ENCODE results near the gene HDGFL1. TPM values are rescaled to one million over a fixed set of nuclear protein-coding genes. Genes with fewer than 3 reads are reported as not detected.

The HDGFL1 gene
- total RNA-seq, 1 donor from 2014 or later, result not detected

DNA sequence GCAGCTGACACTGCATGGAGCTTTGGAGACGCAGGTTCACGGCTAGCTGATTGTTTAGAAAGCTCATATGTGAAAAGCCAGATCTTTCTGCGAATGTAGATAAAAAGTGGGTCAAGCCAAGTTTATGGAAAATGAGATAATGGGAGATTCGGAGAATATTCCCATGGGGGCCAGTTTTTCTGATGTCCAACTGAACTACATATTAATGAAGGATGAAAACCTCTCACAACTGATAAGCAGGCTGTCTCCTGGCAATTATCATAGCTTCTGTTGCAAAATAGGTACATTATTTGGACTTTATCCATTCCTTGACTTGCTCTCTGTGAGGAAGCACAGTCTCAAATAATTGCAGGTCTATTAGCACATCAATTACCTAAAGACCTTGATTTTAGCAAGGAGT is 21.1 kb downstream of the HDGFL1 start:
- DNase-seq (ENCODE audit: low read depth in 2 of 2), result no peak

DNA sequence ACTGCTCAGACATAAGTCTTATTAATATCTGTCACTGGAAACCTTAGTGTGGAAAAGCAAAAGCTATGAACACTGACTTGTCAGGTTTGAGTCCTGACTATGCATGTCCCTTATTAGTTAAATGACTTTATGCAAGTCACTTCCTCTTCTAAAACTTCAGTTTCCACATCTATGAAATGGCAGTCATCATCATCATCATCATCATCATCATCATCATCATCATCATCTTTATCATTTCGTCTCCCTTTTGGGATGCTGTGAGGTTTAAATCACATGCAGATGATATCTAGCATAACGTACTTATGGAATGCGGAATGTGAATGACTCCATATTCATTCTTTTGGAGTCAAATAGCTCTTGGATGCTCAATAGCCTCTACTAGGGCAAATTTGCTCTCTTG is 24.5 kb downstream of the HDGFL1 start:
- DNase-seq (ENCODE audit: low read depth in 2 of 2), result no peak

DNA sequence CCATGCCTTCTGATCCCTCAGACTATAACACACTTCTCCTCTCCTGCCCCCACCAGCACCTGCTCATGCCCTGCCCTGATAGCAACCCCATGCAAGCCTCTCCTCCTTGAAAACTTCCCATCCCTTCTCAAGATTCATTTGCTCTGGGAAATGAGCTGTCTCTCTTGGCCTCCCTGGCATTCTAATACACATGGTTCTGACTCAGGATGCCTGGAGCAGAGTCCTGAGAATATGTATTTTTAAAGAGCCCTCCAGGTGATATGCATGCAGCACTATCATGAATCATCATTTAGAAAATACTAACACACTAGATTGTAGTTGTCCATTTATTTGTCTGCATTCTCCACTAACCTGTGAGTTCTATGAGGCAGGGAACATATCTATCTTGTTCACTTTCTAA is 26.6 kb downstream of the HDGFL1 start:
- no peak for DNase-seq (ENCODE audit: low read depth in 2 of 2)

DNA sequence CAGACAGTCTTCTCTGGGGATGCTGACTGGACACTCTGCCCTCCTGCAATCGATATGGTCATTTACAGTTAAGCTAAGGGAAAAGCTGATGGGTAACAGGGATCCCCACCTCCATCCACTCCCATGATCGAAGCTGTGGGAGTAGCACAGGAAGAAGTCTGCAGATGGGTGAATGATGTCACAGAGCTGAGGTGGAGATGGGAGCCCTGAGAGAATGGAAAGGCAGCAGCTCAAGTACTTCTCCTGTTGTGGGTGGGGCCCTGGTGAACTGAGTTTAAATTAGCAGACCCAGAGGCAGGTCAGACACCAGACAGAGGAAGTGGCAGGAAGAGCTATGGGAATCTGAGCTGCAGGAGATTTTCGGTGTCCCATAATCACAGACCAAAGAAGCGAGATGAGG is 29.0 kb downstream of the HDGFL1 start:
- no peak for DNase-seq (ENCODE audit: low read depth in 2 of 2)

DNA sequence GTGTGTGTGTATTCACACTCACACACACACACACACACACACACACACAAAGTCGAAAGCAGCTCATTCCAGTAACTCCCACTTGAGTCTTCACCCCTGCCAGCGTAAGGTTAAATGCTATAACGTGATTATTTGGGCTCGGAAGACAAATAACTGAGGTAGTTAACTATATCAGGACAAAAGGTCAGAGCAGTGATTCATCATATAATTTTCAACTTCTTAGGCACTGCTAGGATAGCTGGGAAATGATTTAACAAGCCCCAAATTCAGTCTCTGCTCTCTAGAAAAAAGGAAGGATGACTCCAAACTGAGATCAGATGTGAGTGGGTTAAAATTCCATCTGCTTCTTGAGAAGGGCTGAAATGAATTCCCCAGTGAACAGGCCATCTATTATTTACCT is 30.7 kb downstream of the HDGFL1 start:
- DNase-seq (ENCODE audit: low read depth in 2 of 2), result no peak

DNA sequence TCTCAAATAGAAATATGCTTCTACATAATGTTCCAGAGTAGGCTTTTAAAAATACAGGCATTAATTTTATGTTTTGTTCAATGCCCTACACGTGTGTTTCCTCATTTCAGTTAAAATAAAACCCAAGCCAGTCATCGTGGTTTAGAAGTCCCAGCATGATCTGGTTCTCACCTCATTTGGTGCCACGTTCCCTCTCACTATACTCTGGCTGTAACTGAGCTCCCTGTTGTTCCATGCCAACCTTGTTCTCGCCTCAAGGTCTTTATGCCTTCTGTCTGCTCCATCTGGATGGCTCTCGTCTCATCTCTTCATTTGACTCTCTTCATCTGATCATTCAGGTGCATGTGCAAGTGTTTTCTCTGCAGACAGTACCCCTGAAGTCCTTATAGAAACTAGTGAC is 32.6 kb downstream of the HDGFL1 start:
- DNase-seq (ENCODE audit: low read depth in 2 of 2), result no peak

DNA sequence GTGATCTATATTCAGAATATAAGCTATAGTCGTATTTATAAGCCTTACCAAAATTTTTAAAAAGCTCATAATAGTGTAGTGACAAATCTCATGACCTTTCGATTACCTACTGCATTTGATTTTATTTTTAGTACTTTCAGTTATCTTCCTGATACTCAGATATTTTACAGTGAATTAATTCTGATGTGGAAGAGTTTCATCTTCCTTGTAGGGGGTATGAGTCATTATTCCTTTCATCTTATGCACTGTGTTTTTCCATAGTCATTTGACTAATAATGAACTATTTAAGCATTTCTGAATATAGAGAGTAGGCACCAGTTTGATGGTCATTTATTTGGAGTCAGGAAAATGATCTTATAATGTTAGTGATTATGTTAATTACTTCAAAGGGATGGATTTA is 36.4 kb downstream of the HDGFL1 start:
- DNase-seq (ENCODE audit: low read depth in 2 of 2), result no peak

DNA sequence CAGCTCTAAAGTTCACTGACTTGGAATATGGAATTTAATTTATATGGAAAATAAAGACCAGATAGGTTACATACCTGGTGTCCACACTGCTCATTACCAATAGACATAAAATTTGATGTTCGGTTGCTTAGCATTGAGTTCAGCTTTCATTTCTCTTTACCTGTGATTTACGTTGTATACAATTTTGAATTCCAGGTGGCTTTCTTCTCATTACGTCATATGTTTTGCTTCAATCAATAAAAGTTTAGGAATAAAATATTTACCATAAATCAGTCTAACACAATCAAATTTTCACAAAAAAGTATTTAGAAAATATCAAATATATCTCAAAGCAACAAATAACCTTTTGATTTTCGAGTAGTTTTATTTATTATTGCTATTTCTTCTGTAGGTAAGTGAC is 40.8 kb downstream of the HDGFL1 start:
- no peak for DNase-seq (ENCODE audit: low read depth in 2 of 2)

DNA sequence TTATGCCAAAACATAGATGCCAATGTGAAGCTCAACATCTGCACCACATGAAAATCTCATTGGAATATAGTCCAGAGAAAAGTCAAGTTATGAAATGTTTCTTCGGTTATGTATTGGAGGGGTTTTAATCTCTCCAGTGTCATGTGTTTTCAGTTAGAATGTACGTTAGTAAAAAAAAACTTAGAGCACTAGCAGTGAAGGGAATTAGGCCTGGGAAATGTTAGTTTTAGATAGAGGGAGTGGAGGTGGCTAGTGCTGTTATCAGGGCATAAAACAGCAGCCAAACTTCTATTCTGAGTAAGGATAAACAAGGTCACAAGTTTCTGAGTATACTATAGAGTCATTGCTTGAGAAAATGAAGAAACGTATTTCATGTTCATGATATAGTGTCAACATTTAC is 42.9 kb downstream of the HDGFL1 start:
- DNase-seq (ENCODE audit: low read depth in 2 of 2), result no peak

DNA sequence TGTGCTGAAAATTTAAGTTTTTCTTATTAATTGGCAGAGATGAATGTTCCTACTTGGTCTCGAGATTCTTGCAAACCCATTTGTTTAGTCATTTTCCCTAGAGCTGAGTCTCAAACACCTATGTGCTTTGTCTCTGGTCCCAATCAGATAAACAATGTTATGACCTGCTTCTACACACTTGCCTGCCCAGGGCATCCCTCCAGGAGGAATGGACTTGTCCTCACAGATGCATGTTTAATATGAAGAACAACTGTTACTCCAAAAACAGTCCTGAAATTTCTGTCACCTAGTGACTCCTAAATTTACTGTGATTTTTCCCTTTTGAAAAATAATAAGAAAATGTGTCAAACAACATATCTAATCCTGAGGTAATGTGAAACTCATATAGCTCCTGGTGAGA is 43.7 kb downstream of the HDGFL1 start:
- DNase-seq (ENCODE audit: low read depth in 2 of 2), result no peak

DNA sequence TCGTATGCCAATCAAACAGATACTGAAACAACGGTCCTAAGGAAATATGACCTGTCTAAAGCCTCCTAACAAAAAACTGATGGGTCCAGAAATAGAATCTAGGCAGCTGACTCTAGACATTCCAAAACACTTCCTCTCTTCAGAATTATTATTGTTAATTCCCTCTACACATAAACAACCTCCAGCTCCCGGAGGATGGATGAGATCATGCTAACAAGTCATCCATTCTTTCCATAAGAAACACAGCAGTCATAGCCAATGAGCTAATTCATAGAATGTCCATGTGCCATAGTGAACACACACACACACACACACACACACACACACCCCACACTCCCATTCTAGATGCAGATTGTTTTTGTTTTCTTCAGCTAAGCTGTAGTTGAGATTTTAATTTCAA is 44.3 kb downstream of the HDGFL1 start:
- peak; percentile 84 to 97 for DNase-seq (ENCODE audit: low read depth in 2 of 2)

DNA sequence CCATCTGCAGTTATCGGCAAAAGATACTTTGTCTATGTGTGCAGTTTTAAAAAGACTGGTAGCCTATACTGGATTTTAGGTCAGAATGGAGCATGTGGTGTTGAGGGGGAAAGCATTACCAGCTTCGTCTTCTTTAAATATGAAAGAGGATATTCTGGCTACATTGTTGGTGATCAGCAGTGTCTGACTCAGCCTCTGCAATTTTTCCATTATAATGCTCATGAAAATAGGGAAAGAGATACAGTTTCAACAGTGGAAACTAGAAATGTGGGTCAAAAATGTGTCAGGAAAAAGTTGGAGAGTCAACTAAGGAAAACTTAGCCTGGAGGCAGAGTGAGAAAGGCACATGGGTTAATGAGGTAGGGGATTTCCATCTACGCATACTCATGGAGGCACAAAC is 45.2 kb downstream of the HDGFL1 start:
- DNase-seq (ENCODE audit: low read depth in 2 of 2), result peak in 1 of 2 donors; percentile 34

DNA sequence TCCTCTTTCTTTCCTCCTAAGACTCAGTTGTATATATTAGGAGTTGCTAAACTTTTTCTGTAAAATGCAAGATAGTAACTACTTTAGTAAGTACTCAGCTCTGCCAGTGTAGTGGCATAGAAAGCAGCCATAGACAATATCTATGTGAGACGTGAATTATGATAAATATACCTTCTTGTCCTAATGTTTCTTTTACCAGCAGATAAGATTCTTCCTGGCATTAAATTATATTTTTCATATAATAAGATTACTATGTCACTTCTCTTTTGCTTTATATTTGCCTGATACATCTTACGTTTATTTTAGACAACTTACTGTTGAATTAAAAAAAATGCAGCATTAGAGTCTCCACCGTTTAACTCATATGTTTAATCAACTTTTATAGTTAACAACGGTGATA is 51.7 kb downstream of the HDGFL1 start:
- DNase-seq (ENCODE audit: low read depth in 2 of 2), result no peak
